Fibroblast of the aortic adventitia (primary cell): ENCODE data around the gene PDLIM4. TPM values are rescaled to one million over a fixed set of nuclear protein-coding genes. Genes with fewer than 3 reads are reported as not detected.

Experiments
- DNase-seq: peaks from one replicate; pipeline ENCODE4 v3.0.0-alpha.2; 2010; ENCODE audit warnings: low read depth
- H3K4me3 ChIP-seq: 2 replicates; pipeline ENCODE4 v1.5.1; 2011; ENCODE audit warnings: low read depth, mild to moderate bottlenecking, control low read depth, low read length, moderate library complexity
- total RNA-seq: library from RNA; depleted of rRNA; stranded (reverse); fragments of >200 nt; gene quantifications from 2 replicates; pipeline ENCODE4 v1.2.3, GENCODE V29; 2012; ENCODE audit warnings: low replicate concordance
- TF ChIP-seq, protein P1 (sequence below): IDR thresholded peaks from 2 replicates; pipeline ENCODE4 v1.5.1; 2011; ENCODE audit warnings: mild to moderate bottlenecking, low read length, control low read depth, inconsistent platforms; ENCODE audit not compliant: insufficient read depth

The PDLIM4 gene
- total RNA-seq, 1 donor: 41.8 TPM

DNA sequence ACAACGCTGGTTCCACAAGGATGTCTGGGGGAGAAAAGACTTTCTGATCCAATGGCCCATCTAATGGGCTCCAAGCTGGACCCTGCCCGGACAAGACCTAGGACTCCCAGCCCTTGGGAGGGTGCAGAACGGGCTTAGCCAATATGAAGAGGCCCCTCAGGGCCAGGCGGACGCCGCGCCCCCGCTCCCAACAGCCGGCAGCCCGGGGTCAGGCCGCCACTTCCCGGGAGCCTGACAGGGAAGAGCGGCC, 30.3 kb upstream of the PDLIM4 start:
- TF ChIP-seq, protein P1, sequence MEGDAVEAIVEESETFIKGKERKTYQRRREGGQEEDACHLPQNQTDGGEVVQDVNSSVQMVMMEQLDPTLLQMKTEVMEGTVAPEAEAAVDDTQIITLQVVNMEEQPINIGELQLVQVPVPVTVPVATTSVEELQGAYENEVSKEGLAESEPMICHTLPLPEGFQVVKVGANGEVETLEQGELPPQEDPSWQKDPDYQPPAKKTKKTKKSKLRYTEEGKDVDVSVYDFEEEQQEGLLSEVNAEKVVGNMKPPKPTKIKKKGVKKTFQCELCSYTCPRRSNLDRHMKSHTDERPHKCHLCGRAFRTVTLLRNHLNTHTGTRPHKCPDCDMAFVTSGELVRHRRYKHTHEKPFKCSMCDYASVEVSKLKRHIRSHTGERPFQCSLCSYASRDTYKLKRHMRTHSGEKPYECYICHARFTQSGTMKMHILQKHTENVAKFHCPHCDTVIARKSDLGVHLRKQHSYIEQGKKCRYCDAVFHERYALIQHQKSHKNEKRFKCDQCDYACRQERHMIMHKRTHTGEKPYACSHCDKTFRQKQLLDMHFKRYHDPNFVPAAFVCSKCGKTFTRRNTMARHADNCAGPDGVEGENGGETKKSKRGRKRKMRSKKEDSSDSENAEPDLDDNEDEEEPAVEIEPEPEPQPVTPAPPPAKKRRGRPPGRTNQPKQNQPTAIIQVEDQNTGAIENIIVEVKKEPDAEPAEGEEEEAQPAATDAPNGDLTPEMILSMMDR: no peak
- no peak for DNase-seq

DNA sequence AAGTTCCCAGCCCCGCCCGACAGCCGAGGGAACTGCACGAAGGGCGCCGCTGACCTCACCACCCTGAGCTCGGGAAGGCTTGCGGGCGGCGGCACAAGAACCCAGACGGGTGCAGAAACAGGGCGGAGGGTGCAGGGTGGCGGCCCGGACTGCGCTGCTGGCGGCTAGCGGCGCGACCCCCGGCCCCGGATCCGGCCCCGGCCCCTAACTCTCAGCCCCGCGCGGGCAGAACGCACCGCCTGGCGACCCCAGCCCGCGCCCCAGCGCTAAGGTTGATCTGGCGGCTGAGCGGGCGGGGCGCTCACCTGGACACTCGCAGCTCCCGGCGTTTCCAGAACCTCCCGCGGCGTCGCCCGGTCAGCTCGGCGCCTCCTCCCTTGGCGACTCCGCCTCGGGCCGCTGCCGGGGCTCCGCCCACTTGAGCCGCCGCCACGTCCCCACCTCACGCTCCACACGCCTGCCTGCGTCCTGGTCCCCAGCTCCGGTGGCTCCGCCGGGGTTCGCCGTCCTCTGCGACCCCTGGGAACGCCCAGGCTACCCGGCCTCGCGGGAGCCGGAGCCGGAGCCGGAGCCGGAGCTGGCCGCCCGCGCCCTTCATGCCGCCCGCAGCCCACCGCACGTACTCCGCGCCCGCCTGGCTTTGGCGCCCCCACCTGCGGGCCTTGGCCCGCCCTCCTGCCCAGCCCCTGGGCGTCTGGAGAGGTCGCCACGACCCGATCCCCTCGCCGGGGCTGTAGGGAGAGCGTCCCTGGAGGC, 29.8 kb upstream of the PDLIM4 start, which contains the start of gene P4HA2:
P4HA2 (minus strand) TSS at position 369 of the 756 bp plus-strand sequence. CDS start 9,227 bp downstream, outside the sequence.
- TF ChIP-seq, protein P1: peak; percentile 38
- peak; percentile 70 for DNase-seq
- H3K4me3 ChIP-seq: peak within 1 kb of the TSS; percentile 65

More for the DNA sequence above, 30.3 kb upstream of the PDLIM4 start:
- H3K4me3 ChIP-seq: peak overlapping the region; percentile 65

DNA sequence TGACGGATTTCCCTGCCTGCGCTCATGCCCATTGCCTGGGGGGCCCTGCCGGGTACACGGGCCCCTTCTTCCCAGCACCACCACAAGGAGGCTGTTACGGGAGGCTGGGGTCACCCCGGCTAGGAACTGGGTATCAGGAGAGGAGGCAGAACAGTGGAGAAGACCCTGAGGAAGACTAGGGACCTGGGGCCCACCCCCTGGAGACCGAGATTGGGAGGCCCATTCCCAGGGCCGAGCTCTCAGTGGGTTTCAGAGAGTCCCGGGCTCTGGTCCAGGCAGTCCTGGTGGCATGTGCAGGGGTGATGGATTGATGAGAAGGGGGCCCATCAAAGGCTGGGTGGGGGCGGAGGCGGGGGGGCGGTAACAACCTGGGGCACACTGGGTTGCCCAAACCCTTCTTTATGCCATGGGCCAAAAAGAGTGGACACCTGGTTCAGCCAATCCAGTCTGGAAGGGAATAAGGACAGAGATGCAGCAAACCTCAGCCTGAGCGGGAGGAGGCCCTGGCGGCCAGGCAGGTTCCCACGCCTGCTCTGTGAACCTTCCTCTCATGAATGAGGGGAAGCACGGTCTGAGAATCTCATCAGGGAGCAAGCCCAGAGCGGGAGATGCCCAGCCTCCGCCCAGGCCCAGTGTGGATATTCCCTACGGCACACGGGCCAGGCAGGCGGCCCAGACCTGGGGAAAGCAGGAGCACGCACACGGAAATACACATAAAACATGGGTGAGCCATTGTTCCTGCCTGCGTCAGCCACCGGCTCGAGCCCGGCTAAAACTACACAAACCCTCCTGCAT, 29.1 kb upstream of the PDLIM4 start:
- H3K4me3 ChIP-seq: peak overlapping the region; percentile 65
- TF ChIP-seq, protein P1: peak; percentile 1
- DNase-seq: no peak

DNA sequence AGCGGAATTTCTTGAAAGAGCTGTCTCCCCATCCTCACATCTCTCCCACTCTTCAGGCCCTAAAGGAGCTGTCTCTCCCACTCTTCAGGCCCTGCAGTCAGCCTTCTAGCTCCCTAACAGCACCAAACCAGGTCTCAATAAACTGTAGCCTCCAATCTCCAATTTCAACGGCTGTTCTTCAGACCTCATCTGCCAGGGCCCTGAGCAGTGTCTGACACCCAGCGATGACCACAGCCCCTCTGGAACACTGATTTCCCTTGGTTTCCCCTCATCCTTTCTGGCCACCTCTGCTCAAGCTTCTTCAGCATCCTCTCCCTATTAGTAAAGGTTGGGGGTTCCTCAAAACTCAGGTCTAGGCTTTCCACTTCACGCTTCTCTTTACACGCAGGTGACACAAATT, 28.3 kb upstream of the PDLIM4 start:
- DNase-seq: no peak
- H3K4me3 ChIP-seq: no peak overlapping the region
- TF ChIP-seq, protein P1: no peak

DNA sequence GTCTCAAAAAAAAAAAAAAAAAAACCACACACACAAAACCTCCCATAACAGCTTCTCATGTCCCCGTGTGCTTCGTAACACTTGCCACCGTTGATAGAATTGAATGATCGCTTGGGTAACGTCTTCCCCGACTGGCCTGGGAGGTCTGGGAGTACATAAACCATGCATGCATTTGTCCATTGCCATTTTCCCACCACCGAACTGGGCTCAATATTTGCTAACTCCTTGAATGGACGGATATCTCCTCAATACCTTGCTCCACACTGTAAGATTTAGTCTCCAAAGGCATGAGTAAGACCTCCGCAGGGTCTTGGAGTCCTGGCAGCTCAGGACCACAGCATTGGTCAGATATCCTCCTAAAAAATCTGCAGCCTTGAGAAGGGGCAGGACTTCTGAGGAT, 26.6 kb upstream of the PDLIM4 start:
- no peak for DNase-seq
- no peak overlapping the region for H3K4me3 ChIP-seq
- TF ChIP-seq, protein P1: no peak

DNA sequence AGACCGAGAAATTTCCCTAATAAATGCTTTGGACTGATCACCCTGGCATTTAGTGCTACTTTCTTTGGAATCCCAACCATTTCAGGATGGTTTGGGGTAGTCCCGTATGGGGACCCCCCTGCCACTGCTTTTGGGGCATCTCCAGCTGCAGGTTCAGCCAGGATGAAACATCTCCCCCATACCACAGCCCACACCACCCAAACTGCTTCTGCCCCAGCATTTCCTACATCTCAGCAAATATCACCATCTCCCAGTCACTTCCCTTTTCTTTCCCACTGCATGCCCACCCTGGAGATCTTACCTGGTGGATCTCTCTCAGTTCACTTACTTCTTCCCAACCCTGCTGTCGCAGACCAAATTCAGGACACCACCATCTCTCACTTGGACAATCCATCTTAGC, 25.0 kb upstream of the PDLIM4 start:
- TF ChIP-seq, protein P1: no peak
- no peak overlapping the region for H3K4me3 ChIP-seq
- no peak for DNase-seq
